KMS-11 (cell line): ENCODE results near the gene ARL17A.
"Not testable (repeated sequence)": the region's sequence is repeated elsewhere in the genome, so short reads cannot be mapped to it uniquely, and the experiment has no call there.

Experiments used
- H2AFZ ChIP-seq: fragments of 200-600 bp; sonication (generic); 2 replicates; pipeline ENCODE4 v1.6.1; 2016; ENCODE audit warnings: antibody characterized with exemption, mixed run types, low read depth
- H3K27ac ChIP-seq: fragments of 200-600 bp; sonication (generic); 2 replicates; pipeline ENCODE4 v1.6.1; 2016; ENCODE audit warnings: mild to moderate bottlenecking, mixed run types
- H3K27me3 ChIP-seq: fragments of 200-600 bp; sonication (generic); 2 replicates; pipeline ENCODE4 v1.6.1; 2017; ENCODE audit warnings: mild to moderate bottlenecking, low read depth, mixed run types, moderate library complexity; ENCODE audit not compliant: insufficient read depth
- H3K36me3 ChIP-seq: fragments of 200-600 bp; sonication (generic); 2 replicates; pipeline ENCODE4 v1.6.1; 2017; ENCODE audit warnings: mild to moderate bottlenecking, mixed run types; ENCODE audit not compliant: insufficient read depth
- H3K4me1 ChIP-seq: fragments of 200-600 bp; sonication (generic); 2 replicates; pipeline ENCODE4 v1.6.1; 2016; ENCODE audit warnings: mild to moderate bottlenecking, low read depth, mixed run types; ENCODE audit not compliant: poor library complexity, severe bottlenecking
- H3K4me2 ChIP-seq: fragments of 200-600 bp; sonication (generic); 2 replicates; pipeline ENCODE4 v1.7.0; 2016; ENCODE audit warnings: mild to moderate bottlenecking, mixed run types
- H3K4me3 ChIP-seq: fragments of 200-600 bp; sonication (generic); IDR thresholded peaks from 2 replicates; pipeline ENCODE4 v1.6.1; 2017; ENCODE audit warnings: low read depth, low read length, mixed read lengths; ENCODE audit not compliant: insufficient read depth
- H3K79me2 ChIP-seq: fragments of 200-600 bp; sonication (generic); 2 replicates; pipeline ENCODE4 v1.6.1; 2016; ENCODE audit warnings: low read depth, mixed run types; ENCODE audit not compliant: insufficient read depth
- H3K9ac ChIP-seq: fragments of 200-600 bp; sonication (generic); 2 replicates; pipeline ENCODE4 v1.6.1; 2016; ENCODE audit warnings: mild to moderate bottlenecking, mixed run types
- H4K20me1 ChIP-seq: fragments of 200-600 bp; sonication (generic); 2 replicates; pipeline ENCODE4 v1.6.1; 2016; ENCODE audit warnings: mild to moderate bottlenecking, mixed run types; ENCODE audit not compliant: insufficient read depth

Gene ARL17A

GRCh38 chr17:46579083-46580075 lies at the start of gene ARL17A:
Gene ARL17A, minus strand, starts transcription at chr17:46579691. Its CDS starts 3,369 bp downstream, at chr17:46576322.
- not testable (repeated sequence) for H3K79me2 ChIP-seq, H3K27ac ChIP-seq, H3K9ac ChIP-seq, H3K36me3 ChIP-seq, H4K20me1 ChIP-seq, H3K4me3 ChIP-seq, H3K4me1 ChIP-seq, H3K27me3 ChIP-seq
- Histone ChIP-seq H2AFZ (peak within 1 kb of the TSS; percentile 47), H3K4me2 (peak within 1 kb of the TSS; percentile 48; the same call in 1 of the 2 replicates)

GRCh38 chr17:46628753-46629436 lies 49.4 kb upstream of the ARL17A start:
- not testable (repeated sequence) for H3K27me3 ChIP-seq, H3K9ac ChIP-seq, H3K4me3 ChIP-seq, H3K27ac ChIP-seq, H3K4me2 ChIP-seq, H3K79me2 ChIP-seq, H2AFZ ChIP-seq, H3K4me1 ChIP-seq, H3K36me3 ChIP-seq, H4K20me1 ChIP-seq

DNA sequence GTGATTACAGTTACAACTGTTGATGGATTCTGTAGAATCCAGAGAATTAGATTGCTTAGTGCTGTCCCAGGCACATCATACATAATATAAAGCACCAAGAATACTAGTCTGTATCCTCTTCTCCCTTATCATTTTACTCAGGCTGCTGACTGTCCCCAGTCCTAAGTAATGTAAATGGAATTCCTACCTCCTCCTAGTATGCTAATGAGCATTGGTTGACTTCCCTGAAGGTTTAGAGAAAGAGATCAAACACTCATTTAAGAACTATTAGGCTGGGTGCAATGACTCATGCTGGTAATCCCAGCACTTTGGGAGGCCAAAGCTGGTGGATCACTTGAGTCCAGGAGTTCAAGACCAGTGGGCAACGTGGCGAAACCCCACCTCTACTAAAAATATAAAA lies 48.0 kb upstream of the ARL17A start:
- H3K79me2 ChIP-seq, H3K27ac ChIP-seq, H3K4me2 ChIP-seq, H3K9ac ChIP-seq, H3K36me3 ChIP-seq, H3K4me1 ChIP-seq, H2AFZ ChIP-seq, H4K20me1 ChIP-seq, H3K27me3 ChIP-seq, H3K4me3 ChIP-seq: not testable (repeated sequence)

- not testable (repeated sequence) for H4K20me1 ChIP-seq, H3K27ac ChIP-seq, H3K4me3 ChIP-seq, H3K27me3 ChIP-seq, H3K4me2 ChIP-seq, H3K36me3 ChIP-seq, H3K4me1 ChIP-seq, H3K79me2 ChIP-seq, H2AFZ ChIP-seq, H3K9ac ChIP-seq
These were observed 45.2 kb upstream of the ARL17A start for GRCh38 chr17:46624726-46625125.

- not testable (repeated sequence) for H3K27me3 ChIP-seq, H3K4me1 ChIP-seq, H4K20me1 ChIP-seq, H3K27ac ChIP-seq, H2AFZ ChIP-seq, H3K9ac ChIP-seq, H3K4me3 ChIP-seq, H3K79me2 ChIP-seq, H3K4me2 ChIP-seq, H3K36me3 ChIP-seq
These were observed 44.3 kb upstream of the ARL17A start for GRCh38 chr17:46623790-46624189.

- H3K4me3 ChIP-seq, H3K4me1 ChIP-seq, H3K9ac ChIP-seq, H2AFZ ChIP-seq, H4K20me1 ChIP-seq, H3K27ac ChIP-seq, H3K4me2 ChIP-seq, H3K27me3 ChIP-seq, H3K36me3 ChIP-seq, H3K79me2 ChIP-seq: not testable (repeated sequence)
These were observed 39.5 kb upstream of the ARL17A start for GRCh38 chr17:46618975-46619374.

DNA sequence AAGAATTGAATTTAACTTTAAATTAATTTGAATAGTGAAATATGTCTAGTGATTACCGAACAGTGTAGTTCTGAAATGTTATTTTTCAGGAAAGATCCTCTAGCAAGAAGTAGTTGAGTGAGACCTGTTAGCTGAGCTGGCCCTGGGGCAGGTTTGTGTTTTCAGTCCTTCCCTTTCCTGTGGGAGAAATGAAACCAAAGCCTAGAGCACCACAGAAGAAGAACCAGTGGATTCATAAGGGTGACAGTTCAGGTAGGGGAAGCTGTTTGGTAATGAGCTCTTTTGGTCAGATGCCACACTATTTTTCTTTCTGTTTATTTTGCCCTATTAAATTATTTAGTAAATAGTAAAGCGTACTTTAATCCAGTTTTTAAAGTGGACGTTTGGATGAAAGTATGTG lies 37.6 kb upstream of the ARL17A start:
- H3K27me3 ChIP-seq, H3K27ac ChIP-seq, H3K79me2 ChIP-seq, H3K4me1 ChIP-seq, H3K9ac ChIP-seq, H3K4me3 ChIP-seq, H4K20me1 ChIP-seq, H3K36me3 ChIP-seq, H3K4me2 ChIP-seq, H2AFZ ChIP-seq: not testable (repeated sequence)

DNA sequence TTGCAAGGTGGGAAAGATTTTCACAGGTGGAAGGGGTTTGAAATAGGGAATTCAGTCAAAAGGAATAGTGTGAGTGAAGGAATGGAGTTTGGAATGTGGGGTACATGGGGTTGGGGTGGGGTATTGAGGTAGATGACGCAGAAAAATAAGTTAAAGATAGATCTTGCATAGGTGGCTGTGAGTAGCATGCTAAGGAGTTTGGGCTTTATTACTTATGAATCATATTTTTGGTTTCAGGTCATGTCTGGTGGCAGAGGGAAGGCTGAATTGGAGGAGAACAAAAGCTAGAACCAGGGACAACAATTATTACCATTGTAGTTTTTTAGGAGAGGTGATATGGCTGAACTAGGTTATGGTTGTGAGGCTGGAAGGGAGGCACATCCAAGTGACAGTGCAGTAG lies 34.4 kb upstream of the ARL17A start:
- H3K27me3 ChIP-seq, H3K27ac ChIP-seq, H3K4me1 ChIP-seq, H3K4me2 ChIP-seq, H3K79me2 ChIP-seq, H3K9ac ChIP-seq, H2AFZ ChIP-seq, H4K20me1 ChIP-seq, H3K4me3 ChIP-seq, H3K36me3 ChIP-seq: not testable (repeated sequence)

DNA sequence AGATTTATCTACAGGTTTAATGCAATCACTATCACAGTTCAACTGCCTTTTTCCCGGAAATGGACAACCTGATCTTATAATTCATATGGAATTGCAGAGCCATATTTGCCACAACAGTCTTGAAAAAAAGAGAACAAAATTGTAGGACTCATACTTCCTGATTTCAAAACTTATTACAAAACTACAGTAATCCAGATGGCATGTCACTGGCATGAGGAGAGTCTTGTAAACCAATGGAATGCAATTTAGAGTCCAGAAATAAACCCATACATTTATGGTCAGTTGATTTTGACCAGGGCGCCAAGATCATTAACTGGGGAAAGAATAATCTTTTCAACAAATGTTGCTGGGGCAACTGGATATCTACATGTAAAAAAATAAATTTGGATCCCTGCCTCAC lies 31.8 kb upstream of the ARL17A start:
- not testable (repeated sequence) for H3K27me3 ChIP-seq, H3K36me3 ChIP-seq, H3K4me1 ChIP-seq, H3K79me2 ChIP-seq, H4K20me1 ChIP-seq, H2AFZ ChIP-seq, H3K4me2 ChIP-seq, H3K27ac ChIP-seq, H3K9ac ChIP-seq, H3K4me3 ChIP-seq

GRCh38 chr17:46603125-46603524 lies 23.6 kb upstream of the ARL17A start:
- not testable (repeated sequence) for H2AFZ ChIP-seq, H3K27ac ChIP-seq, H3K4me1 ChIP-seq, H3K4me3 ChIP-seq, H4K20me1 ChIP-seq, H3K79me2 ChIP-seq, H3K27me3 ChIP-seq, H3K36me3 ChIP-seq, H3K9ac ChIP-seq, H3K4me2 ChIP-seq
